ENCODE data around the gene ABCA9.

GRCh38 chr17:69075823-69076222 lies 15.1 kb upstream of the ABCA9 start:
- no peak for TF ChIP-seq MAZ (IDR thresholded peaks at IDR 0.05; ENCODE audit: borderline replicate concordance, low read depth, low read length)
- TF ChIP-seq, protein P1, sequence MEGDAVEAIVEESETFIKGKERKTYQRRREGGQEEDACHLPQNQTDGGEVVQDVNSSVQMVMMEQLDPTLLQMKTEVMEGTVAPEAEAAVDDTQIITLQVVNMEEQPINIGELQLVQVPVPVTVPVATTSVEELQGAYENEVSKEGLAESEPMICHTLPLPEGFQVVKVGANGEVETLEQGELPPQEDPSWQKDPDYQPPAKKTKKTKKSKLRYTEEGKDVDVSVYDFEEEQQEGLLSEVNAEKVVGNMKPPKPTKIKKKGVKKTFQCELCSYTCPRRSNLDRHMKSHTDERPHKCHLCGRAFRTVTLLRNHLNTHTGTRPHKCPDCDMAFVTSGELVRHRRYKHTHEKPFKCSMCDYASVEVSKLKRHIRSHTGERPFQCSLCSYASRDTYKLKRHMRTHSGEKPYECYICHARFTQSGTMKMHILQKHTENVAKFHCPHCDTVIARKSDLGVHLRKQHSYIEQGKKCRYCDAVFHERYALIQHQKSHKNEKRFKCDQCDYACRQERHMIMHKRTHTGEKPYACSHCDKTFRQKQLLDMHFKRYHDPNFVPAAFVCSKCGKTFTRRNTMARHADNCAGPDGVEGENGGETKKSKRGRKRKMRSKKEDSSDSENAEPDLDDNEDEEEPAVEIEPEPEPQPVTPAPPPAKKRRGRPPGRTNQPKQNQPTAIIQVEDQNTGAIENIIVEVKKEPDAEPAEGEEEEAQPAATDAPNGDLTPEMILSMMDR (IDR thresholded peaks at IDR 0.05): no peak
- TF ChIP-seq POLR2A (IDR thresholded peaks at IDR 0.05; ENCODE audit: low read length): no peak
- no peak for TF ChIP-seq JUNB (IDR thresholded peaks at IDR 0.05)
- TF ChIP-seq EP300 (IDR thresholded peaks at IDR 0.05): no peak
- no peak for TF ChIP-seq MAFK (IDR thresholded peaks at IDR 0.05; ENCODE audit: partially characterized antibody)
- TF ChIP-seq RAD21 (conservative IDR thresholded peaks at IDR 0.05 in 1 of 2, IDR thresholded peaks at IDR 0.05 in 1 of 2): no peak
- TF ChIP-seq BCL3 (IDR thresholded peaks at IDR 0.05): no peak
- no peak for TF ChIP-seq TP53 (CRISPR knock-in tag; IDR thresholded peaks at IDR 0.05)
- TF ChIP-seq NR3C1 (IDR thresholded peaks at IDR 0.05): no peak
- TF ChIP-seq SREBF2 (IDR thresholded peaks at IDR 0.05): no peak
- no peak for TF ChIP-seq JUN (IDR thresholded peaks at IDR 0.05)
- no peak for TF ChIP-seq GATA3 (IDR thresholded peaks at IDR 0.05; ENCODE audit: borderline replicate concordance)

All from A549 (cell line).